Erythroblast (primary cell): ENCODE data around the gene CEBPZOS.

ENCODE experiments used
- GATA1 ChIP-seq: IDR thresholded peaks from 2 replicates; pipeline ENCODE4 v1.6.1; 2011; ENCODE audit warnings: low read depth, mild to moderate bottlenecking, control low read depth, low read length, moderate library complexity
- POLR2A ChIP-seq: IDR thresholded peaks from 2 replicates; pipeline ENCODE4 v1.6.1; 2011; ENCODE audit warnings: mild to moderate bottlenecking, low read length

DNA sequence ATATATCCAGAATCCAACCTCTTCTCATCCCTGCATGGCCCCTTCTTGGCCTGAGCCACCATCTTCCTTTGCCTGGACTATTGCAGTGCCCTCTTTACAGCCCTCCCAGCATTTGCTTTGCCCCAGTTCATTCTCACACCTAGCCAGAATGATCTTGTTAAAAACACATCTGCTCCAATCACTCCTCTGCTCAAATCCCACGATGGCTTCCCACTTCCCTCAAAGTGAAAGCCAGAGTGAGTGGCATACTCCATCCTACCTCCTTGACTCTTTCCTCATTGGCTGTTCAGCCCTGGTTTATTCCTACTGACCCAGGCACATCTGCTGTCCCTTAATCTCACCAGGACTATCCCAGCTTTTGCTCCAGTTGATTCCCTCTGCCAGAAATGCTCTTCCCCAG is 22.6 kb upstream of the CEBPZOS start:
- TF ChIP-seq POLR2A: no peak
- TF ChIP-seq GATA1: no peak
